NAMALWA (cell line): ENCODE data around the gene COA7.

Experiments
- DNase-seq: peaks from one replicate; pipeline ENCODE4 v3.0.0-alpha.2; 2015; ENCODE audit warnings: low spot score

COA7 gene

GRCh38 chr1:52635321-52636089, 62.6 kb downstream of the COA7 start:
- DNase-seq = no peak
